ENCODE results near the gene PHKG2. TPM values are rescaled to one million over a fixed set of nuclear protein-coding genes. Genes with fewer than 3 reads are reported as not detected.

PHKG2 gene
- total RNA-seq, 1 donor from 2014 or later = 15.6 TPM

GRCh38 chr16:30753596-30753995, 5.4 kb downstream of the PHKG2 start:
- TF ChIP-seq CTCF (IDR thresholded peaks at IDR 0.05; ENCODE audit: borderline replicate concordance) = no peak
- peaks cover 68% of the 10 kb centered on the region for H3K36me3 ChIP-seq

GRCh38 chr16:30755955-30756780, 7.9 kb downstream of the PHKG2 start:
- Histone ChIP-seq H3K4me3 (no peak overlapping the region), H3K27ac (replicated peaks) (no peak overlapping the region), H3K36me3 (peaks cover 62% of the 10 kb centered on the region), H3K4me1 (peaks cover 7% of the 10 kb centered on the region), H3K9me3 (replicated peaks) (no peaks in the 10 kb centered on the region), H3K27me3 (ENCODE audit: low read depth) (no peaks in the 10 kb centered on the region)
- no peak for DNase-seq
- intact Hi-C loops (cut with micrococcal nuclease) = no loop called here
- TF ChIP-seq CTCF (IDR thresholded peaks at IDR 0.05; ENCODE audit: borderline replicate concordance) = no peak

More at GRCh38 chr16:30753596-30753995, 5.4 kb downstream of the PHKG2 start:
- Histone ChIP-seq H3K4me3 (no peak overlapping the region), H3K27ac (replicated peaks) (no peak overlapping the region), H3K4me1 (peaks cover 8% of the 10 kb centered on the region), H3K9me3 (replicated peaks) (no peaks in the 10 kb centered on the region), H3K27me3 (ENCODE audit: low read depth) (no peaks in the 10 kb centered on the region)
- no peak for DNase-seq
- intact Hi-C loops (cut with micrococcal nuclease) = no loop called here

GRCh38 chr16:30756781-30757100, 8.5 kb downstream of the PHKG2 start:
- H3K9me3 ChIP-seq (replicated peaks) = no peaks in the 10 kb centered on the region
- no peak overlapping the region for H3K27ac ChIP-seq (replicated peaks)
- no peaks in the 10 kb centered on the region for H3K27me3 ChIP-seq (ENCODE audit: low read depth)
- no peak for DNase-seq
- peaks cover 12% of the 10 kb centered on the region for H3K4me1 ChIP-seq
- no peak overlapping the region for H3K4me3 ChIP-seq
- H3K36me3 ChIP-seq = peaks cover 56% of the 10 kb centered on the region
- TF ChIP-seq CTCF (IDR thresholded peaks at IDR 0.05; ENCODE audit: borderline replicate concordance) = no peak
- intact Hi-C loops (cut with micrococcal nuclease) = no loop called here

- Histone ChIP-seq H3K27ac (replicated peaks) (no peak overlapping the region), H3K4me3 (no peak overlapping the region), H3K27me3 (ENCODE audit: low read depth) (no peaks in the 10 kb centered on the region), H3K9me3 (replicated peaks) (no peaks in the 10 kb centered on the region), H3K4me1 (peaks cover 14% of the 10 kb centered on the region), H3K36me3 (peaks cover 50% of the 10 kb centered on the region)
- TF ChIP-seq CTCF (IDR thresholded peaks at IDR 0.05; ENCODE audit: borderline replicate concordance) = no peak
- no peak for DNase-seq
- intact Hi-C loops (cut with micrococcal nuclease) = no loop called here
These were observed 9.1 kb downstream of the PHKG2 start for GRCh38 chr16:30757316-30757715.

- Histone ChIP-seq H3K27me3 (ENCODE audit: low read depth) (no peaks in the 10 kb centered on the region), H3K9me3 (replicated peaks) (no peaks in the 10 kb centered on the region), H3K4me1 (peaks cover 31% of the 10 kb centered on the region), H3K36me3 (peaks cover 42% of the 10 kb centered on the region), H3K4me3 (no peak overlapping the region), H3K27ac (replicated peaks) (peak overlapping the region; percentile 20)
- TF ChIP-seq CTCF (IDR thresholded peaks at IDR 0.05; ENCODE audit: borderline replicate concordance) = no peak
- intact Hi-C loops (cut with micrococcal nuclease) = no loop called here
- no peak for DNase-seq
These were observed 10.8 kb downstream of the PHKG2 start for GRCh38 chr16:30758988-30759491.

All from left ventricle myocardium inferior (tissue), 1 donor.